Endodermal cell (in vitro differentiated cells): ENCODE data around the gene PXT1. TPM values are rescaled to one million over a fixed set of nuclear protein-coding genes. Genes with fewer than 3 reads are reported as not detected.

Source experiments
- DNase-seq: peaks from one replicate; pipeline ENCODE4 v3.0.0-alpha.2; 2017
- H3K27ac ChIP-seq: 2 replicates; pipeline ENCODE4 v1.5.1; 2013; ENCODE audit warnings: mild to moderate bottlenecking, low read depth, low read length, moderate library complexity
- H3K27me3 ChIP-seq: 2 replicates; pipeline ENCODE4 v1.6.1; 2013; ENCODE audit warnings: mild to moderate bottlenecking, low read length, moderate library complexity; ENCODE audit not compliant: insufficient read depth, control insufficient read depth, poor library complexity, severe bottlenecking
- H3K36me3 ChIP-seq: 2 replicates; pipeline ENCODE4 v1.7.0; 2013; ENCODE audit warnings: mild to moderate bottlenecking, low read length, moderate library complexity; ENCODE audit not compliant: control insufficient read depth, insufficient read depth
- H3K4me1 ChIP-seq: one replicate; pipeline ENCODE4 v1.7.0; 2013; ENCODE audit warnings: low read length; ENCODE audit not compliant: control insufficient read depth, insufficient read depth
- H3K4me3 ChIP-seq: 2 replicates; pipeline ENCODE4 v1.5.1; 2013; ENCODE audit warnings: mild to moderate bottlenecking, low read length, moderate library complexity
- H3K9ac ChIP-seq: 2 replicates; pipeline ENCODE4 v1.6.1; 2013; ENCODE audit warnings: mild to moderate bottlenecking, low read length, moderate library complexity; ENCODE audit not compliant: poor library complexity, severe bottlenecking; ENCODE audit errors: extremely low read depth
- H3K9me3 ChIP-seq: 2 replicates; pipeline ENCODE4 v1.6.1; 2013; ENCODE audit warnings: mild to moderate bottlenecking, low read length, moderate library complexity; ENCODE audit not compliant: control insufficient read depth
- H3K27ac Mint-ChIP-seq: 2 replicates; pipeline ENCODE4 v1.8.0; 2020; ENCODE audit warnings: mixed read lengths
- H3K27me3 Mint-ChIP-seq: 2 replicates; pipeline ENCODE4 v1.8.0; 2021; ENCODE audit warnings: mild to moderate bottlenecking, mixed read lengths; ENCODE audit not compliant: insufficient read depth
- H3K36me3 Mint-ChIP-seq: 2 replicates; pipeline ENCODE4 v1.8.0; 2020; ENCODE audit warnings: low read depth, mixed read lengths
- H3K4me1 Mint-ChIP-seq: 2 replicates; pipeline ENCODE4 v1.8.0; 2020; ENCODE audit warnings: mixed read lengths
- H3K4me3 Mint-ChIP-seq: 2 replicates; pipeline ENCODE4 v1.8.0; 2020; ENCODE audit warnings: mild to moderate bottlenecking, moderate library complexity, mixed read lengths
- H3K9me3 Mint-ChIP-seq: 2 replicates; pipeline ENCODE4 v1.8.0; 2020; ENCODE audit warnings: mild to moderate bottlenecking, mixed read lengths
- WGBS, 2 experiments: methylation state at CpG; one replicate each; pipeline versions ENCODE4 v1.1.5 to v1.1.7; 2013; ENCODE audit warnings: missing lambda C conversion rate in 2 of 2, mixed read lengths in 1 of 2; ENCODE audit not compliant: insufficient coverage in 1 of 2, insufficient read length in 1 of 2; 5-methylcytosine and 5-hydroxymethylcytosine counted together
- total RNA-seq, 2 donors: library from RNA; stranded (reverse); fragmentation: NEBNext Ultra II Directional in 1 of 2; extraction: Animal tissue kit (Norgen Biotek cat#: 25700) in 1 of 2; gene quantifications; 2 replicates in 1 of 2; 3 replicates in 1 of 2; pipeline ENCODE4 v1.2.1, GENCODE V29; 2021
- TF ChIP-seq, protein P1 (sequence below): fragments of 200-600 bp; sonication (generic); conservative IDR thresholded peaks from 2 replicates; pipeline ENCODE4 v1.5.0; 2021; ENCODE audit warnings: antibody characterized with exemption, mild to moderate bottlenecking

Gene PXT1
- total RNA-seq, 2 donors from 2014 or later: 0.15 TPM; not detected in 1

DNA sequence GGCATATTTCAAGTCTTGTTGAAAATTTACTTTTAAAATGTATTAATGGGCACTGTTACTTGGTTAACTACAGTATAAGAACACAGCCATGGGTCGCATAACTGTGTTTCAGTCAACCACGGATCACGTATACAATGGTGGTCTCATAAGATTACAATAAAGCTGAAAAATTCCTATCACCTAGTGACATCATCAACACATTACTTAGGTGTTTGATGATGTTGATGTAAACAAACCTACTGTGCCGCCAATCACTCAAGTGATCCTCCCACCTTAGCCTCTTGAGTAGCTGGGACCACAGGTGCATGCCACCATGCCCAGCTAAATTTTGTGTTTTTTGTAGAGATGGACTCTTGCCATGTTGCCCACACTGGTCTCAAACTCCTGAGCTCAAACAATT lies 38.5 kb downstream of the PXT1 start:
- no peaks in the 10 kb centered on the region for H3K36me3 Mint-ChIP-seq
- no peaks in the 10 kb centered on the region for H3K36me3 ChIP-seq
- peaks cover 9% of the 10 kb centered on the region for H3K4me1 ChIP-seq
- no peak overlapping the region for H3K27ac ChIP-seq
- no peak overlapping the region for H3K4me3 Mint-ChIP-seq
- H3K9me3 Mint-ChIP-seq: peaks cover 4% of the 10 kb centered on the region
- WGBS, 2 experiments: 97 to 100% methylated on average over 1 to 4 of the region's 4 CpGs
- H3K9ac ChIP-seq: no peak overlapping the region
- peaks cover 2% of the 10 kb centered on the region for H3K27me3 Mint-ChIP-seq
- peaks cover 22% of the 10 kb centered on the region for H3K4me1 Mint-ChIP-seq
- no peak for DNase-seq
- H3K27ac Mint-ChIP-seq: no peak overlapping the region
- H3K9me3 ChIP-seq: no peaks in the 10 kb centered on the region
- no peak overlapping the region for H3K4me3 ChIP-seq
- TF ChIP-seq, protein P1, sequence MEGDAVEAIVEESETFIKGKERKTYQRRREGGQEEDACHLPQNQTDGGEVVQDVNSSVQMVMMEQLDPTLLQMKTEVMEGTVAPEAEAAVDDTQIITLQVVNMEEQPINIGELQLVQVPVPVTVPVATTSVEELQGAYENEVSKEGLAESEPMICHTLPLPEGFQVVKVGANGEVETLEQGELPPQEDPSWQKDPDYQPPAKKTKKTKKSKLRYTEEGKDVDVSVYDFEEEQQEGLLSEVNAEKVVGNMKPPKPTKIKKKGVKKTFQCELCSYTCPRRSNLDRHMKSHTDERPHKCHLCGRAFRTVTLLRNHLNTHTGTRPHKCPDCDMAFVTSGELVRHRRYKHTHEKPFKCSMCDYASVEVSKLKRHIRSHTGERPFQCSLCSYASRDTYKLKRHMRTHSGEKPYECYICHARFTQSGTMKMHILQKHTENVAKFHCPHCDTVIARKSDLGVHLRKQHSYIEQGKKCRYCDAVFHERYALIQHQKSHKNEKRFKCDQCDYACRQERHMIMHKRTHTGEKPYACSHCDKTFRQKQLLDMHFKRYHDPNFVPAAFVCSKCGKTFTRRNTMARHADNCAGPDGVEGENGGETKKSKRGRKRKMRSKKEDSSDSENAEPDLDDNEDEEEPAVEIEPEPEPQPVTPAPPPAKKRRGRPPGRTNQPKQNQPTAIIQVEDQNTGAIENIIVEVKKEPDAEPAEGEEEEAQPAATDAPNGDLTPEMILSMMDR: no peak
- no peaks in the 10 kb centered on the region for H3K27me3 ChIP-seq

DNA sequence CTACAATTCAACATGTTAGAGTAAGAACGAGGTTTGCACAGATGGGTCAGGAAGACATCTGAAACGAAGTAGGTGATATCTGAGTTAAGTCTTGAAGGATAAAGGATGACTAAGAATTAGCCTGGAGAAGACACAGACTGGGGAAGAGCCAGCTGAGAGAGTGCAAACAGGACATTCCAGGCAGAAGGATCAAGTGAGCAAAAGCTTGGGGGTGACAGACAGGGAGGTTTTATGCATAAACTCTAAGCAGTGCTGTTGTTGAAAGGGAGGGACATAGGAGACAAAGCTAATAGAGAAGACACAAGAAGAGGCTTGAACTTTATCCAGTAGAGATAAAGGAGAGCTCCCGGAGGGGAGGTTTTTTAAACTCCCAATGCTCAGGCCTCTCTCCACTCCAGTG lies 40.2 kb downstream of the PXT1 start:
- Histone ChIP-seq H3K4me3 (peak overlapping the region; percentile 4), H3K9me3 (no peaks in the 10 kb centered on the region), H3K9ac (no peak overlapping the region), H3K4me1 (peaks cover 9% of the 10 kb centered on the region), H3K27me3 (no peaks in the 10 kb centered on the region), H3K27ac (no peak overlapping the region), H3K36me3 (no peaks in the 10 kb centered on the region)
- Mint-ChIP-seq H3K9me3 (peaks cover 4% of the 10 kb centered on the region), H3K4me3 (no peak overlapping the region), H3K27ac (no peak overlapping the region), H3K36me3 (no peaks in the 10 kb centered on the region), H3K27me3 (no peaks in the 10 kb centered on the region), H3K4me1 (peaks cover 20% of the 10 kb centered on the region)
- 66 to 75% methylated on average over 3 of the region's 3 CpGs for WGBS, 2 experiments
- TF ChIP-seq, protein P1: no peak
- no peak for DNase-seq

DNA sequence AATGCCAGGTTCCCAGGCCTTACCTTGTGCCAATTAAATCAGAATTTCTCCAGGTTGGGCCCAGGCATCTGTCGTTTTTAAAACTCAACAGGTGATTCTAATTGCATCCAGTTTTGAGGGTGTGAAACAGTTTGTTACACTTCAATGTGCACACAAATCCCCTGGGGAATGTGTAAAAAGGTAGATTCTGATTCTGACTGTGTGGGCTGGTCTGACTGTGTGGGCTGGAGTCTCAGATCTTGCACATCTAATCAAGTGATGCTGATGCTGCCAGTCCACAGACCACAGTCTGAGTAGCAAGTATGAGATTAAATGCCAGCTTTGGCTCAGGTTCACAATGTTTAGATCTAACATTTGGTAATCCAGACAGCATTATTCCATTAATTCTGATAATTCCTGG lies 42.7 kb downstream of the PXT1 start:
- Histone ChIP-seq H3K9ac (no peak overlapping the region), H3K36me3 (no peaks in the 10 kb centered on the region), H3K9me3 (no peaks in the 10 kb centered on the region), H3K4me3 (no peak overlapping the region), H3K27ac (no peak overlapping the region), H3K4me1 (peaks cover 13% of the 10 kb centered on the region), H3K27me3 (no peaks in the 10 kb centered on the region)
- WGBS, 2 experiments: 86% methylated on average over 1 of the region's 1 CpG; no CpG with 5 or more reads in 1 of the 2 experiments
- Mint-ChIP-seq H3K9me3 (peaks cover 4% of the 10 kb centered on the region), H3K27me3 (no peaks in the 10 kb centered on the region), H3K4me1 (peaks cover 22% of the 10 kb centered on the region), H3K36me3 (no peaks in the 10 kb centered on the region), H3K27ac (no peak overlapping the region), H3K4me3 (no peak overlapping the region)
- TF ChIP-seq, protein P1: no peak
- DNase-seq: no peak
